Fibroblast of villous mesenchyme (primary cell): ENCODE measurements around the gene XRCC1. TPM values are rescaled to one million over a fixed set of nuclear protein-coding genes. Genes with fewer than 3 reads are reported as not detected.
A peak's percentile ranks its signal among the peaks of the same experiment; 100 is the strongest.
"Not testable (repeated sequence)": the region's sequence is repeated elsewhere in the genome, so short reads cannot be mapped to it uniquely, and the experiment has no call there.

ENCODE experiments used
- DNase-seq: peaks from one replicate; pipeline ENCODE4 v3.0.0-alpha.2; 2010; ENCODE audit warnings: low read depth
- H3K4me3 ChIP-seq: 2 replicates; pipeline ENCODE4 v1.5.1; 2011; ENCODE audit warnings: low read depth, mild to moderate bottlenecking, low read length
- total RNA-seq: library from RNA; depleted of rRNA; stranded (reverse); fragments of >200 nt; gene quantifications from 2 replicates; pipeline ENCODE4 v1.2.3, GENCODE V29; 2012
- TF ChIP-seq, protein P1 (sequence below): IDR thresholded peaks from 2 replicates; pipeline ENCODE4 v1.5.1; 2012; ENCODE audit warnings: low read depth, mild to moderate bottlenecking, low read length; ENCODE audit not compliant: insufficient read depth

XRCC1 gene
- total RNA-seq, 1 donor, result 28.9 TPM

DNA sequence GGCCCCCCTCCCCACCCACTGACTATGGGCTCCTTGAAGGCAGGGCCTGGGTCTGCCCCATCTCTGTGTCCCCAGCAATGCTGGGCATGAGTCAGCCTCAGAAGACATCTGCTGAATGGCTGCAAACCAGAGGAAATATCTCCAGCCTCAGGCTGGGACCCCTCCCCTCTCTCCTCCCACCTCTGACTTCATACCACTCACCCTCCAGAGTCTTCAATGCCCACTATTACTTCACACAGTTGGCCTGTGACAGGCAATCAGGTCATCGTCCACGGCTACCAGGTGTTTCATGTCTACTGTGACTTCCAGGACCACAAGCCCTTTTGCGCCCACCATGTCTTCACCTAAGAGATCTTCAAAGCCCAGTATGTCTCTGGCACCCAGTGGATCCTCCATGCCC, 36.5 kb upstream of the XRCC1 start, which contains the start of gene SRRM5:
TSS of gene SRRM5 (plus strand) at position 301 of the 400 bp plus-strand sequence. CDS start at position 335, 34 bp downstream.
- TF ChIP-seq, protein P1, sequence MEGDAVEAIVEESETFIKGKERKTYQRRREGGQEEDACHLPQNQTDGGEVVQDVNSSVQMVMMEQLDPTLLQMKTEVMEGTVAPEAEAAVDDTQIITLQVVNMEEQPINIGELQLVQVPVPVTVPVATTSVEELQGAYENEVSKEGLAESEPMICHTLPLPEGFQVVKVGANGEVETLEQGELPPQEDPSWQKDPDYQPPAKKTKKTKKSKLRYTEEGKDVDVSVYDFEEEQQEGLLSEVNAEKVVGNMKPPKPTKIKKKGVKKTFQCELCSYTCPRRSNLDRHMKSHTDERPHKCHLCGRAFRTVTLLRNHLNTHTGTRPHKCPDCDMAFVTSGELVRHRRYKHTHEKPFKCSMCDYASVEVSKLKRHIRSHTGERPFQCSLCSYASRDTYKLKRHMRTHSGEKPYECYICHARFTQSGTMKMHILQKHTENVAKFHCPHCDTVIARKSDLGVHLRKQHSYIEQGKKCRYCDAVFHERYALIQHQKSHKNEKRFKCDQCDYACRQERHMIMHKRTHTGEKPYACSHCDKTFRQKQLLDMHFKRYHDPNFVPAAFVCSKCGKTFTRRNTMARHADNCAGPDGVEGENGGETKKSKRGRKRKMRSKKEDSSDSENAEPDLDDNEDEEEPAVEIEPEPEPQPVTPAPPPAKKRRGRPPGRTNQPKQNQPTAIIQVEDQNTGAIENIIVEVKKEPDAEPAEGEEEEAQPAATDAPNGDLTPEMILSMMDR, result no peak
- DNase-seq, result no peak
- H3K4me3 ChIP-seq, result no peak within 1 kb of the TSS

DNA sequence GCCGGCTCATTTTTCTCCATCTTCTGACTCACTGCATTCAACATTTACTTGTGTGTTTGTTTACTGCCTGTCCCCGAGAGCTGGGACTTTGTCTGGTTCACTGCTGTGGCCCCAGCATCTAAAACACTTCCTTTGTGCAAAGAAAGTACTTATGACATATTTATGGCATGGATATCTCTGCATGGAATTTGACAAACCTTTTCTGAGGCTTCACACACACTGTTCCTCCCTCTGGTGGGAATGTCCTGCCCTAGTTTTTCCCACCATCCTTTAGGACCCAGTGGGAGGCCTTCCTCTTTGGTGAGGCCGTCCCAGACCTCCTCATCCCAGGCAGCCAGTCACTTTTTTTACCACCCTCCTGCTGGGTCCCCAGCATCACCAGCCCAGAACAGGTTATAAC, 35.2 kb upstream of the XRCC1 start:
- no peak overlapping the region for H3K4me3 ChIP-seq
- TF ChIP-seq, protein P1, result no peak
- DNase-seq, result peak; percentile 42

GRCh38 chr19:43609872-43610271, 34.5 kb upstream of the XRCC1 start:
- TF ChIP-seq, protein P1, result no peak
- H3K4me3 ChIP-seq, result no peak overlapping the region
- DNase-seq, result no peak

GRCh38 chr19:43607238-43608205, 32.2 kb upstream of the XRCC1 start:
- DNase-seq, result no peak
- TF ChIP-seq, protein P1, result no peak
- H3K4me3 ChIP-seq, result no peak overlapping the region

GRCh38 chr19:43606569-43607229, 31.4 kb upstream of the XRCC1 start:
- H3K4me3 ChIP-seq, result no peak overlapping the region
- TF ChIP-seq, protein P1, result no peak
- no peak for DNase-seq

GRCh38 chr19:43605875-43606568, 30.7 kb upstream of the XRCC1 start:
- DNase-seq, result no peak
- no peak overlapping the region for H3K4me3 ChIP-seq
- TF ChIP-seq, protein P1, result no peak

DNA sequence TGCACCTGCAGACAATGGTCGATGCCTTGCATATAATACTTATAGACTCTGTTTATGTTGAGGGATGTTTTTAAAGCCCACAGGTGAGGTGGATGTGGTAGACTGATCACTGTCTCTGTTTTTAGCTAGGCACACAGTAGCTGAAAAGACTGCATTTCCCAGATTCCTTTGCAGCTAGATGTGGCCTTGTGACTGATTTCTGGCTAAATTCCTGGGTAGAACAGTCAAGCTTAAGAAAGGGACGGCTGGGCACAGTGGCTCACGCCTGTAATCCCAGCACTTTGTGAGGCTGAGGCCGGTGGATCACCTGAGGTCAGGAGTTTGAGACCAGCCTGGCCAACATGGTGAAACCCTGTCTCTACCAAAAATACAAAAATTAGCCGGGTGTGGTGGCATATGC, 25.0 kb upstream of the XRCC1 start:
- H3K4me3 ChIP-seq, DNase-seq: not testable (repeated sequence)
